Activated naive CD8-positive, alpha-beta T cell treated with anti-CD3 and anti-CD28 coated beads, Interleukin-2, amount 50 U/mL, for 24 hours (primary cell): Measurements from ENCODE around the gene LRRIQ1.

Source experiments
- ATAC-seq: fragments of 150-1000 bp; cut with Tn5 transposase; one replicate; pipeline ENCODE4 v1.10.0; 2021
- DNase-seq: peaks from one replicate; pipeline ENCODE4 v3.0.0; 2021
- H3K27ac Mint-ChIP-seq: one replicate; pipeline ENCODE4 v1.8.0; 2021; ENCODE audit warnings: mild to moderate bottlenecking, mixed read lengths
- H3K27me3 Mint-ChIP-seq: one replicate; pipeline ENCODE4 v1.8.0; 2021; ENCODE audit warnings: mixed read lengths
- H3K36me3 Mint-ChIP-seq: one replicate; pipeline ENCODE4 v1.8.0; 2021; ENCODE audit warnings: low read depth, mixed read lengths
- H3K4me1 Mint-ChIP-seq: one replicate; pipeline ENCODE4 v1.8.0; 2021; ENCODE audit warnings: mixed read lengths
- H3K4me3 Mint-ChIP-seq: one replicate; pipeline ENCODE4 v1.8.0; 2021; ENCODE audit warnings: mild to moderate bottlenecking, moderate library complexity, mixed read lengths
- H3K9me3 Mint-ChIP-seq: one replicate; pipeline ENCODE4 v1.8.0; 2021; ENCODE audit warnings: mixed read lengths

The LRRIQ1 gene

GRCh38 chr12:85275374-85275773 is 239.2 kb downstream of the LRRIQ1 start:
- peaks cover 3% of the 10 kb centered on the region for H3K9me3 Mint-ChIP-seq
- no peak for DNase-seq
- no peak overlapping the region for H3K27ac Mint-ChIP-seq
- H3K4me3 Mint-ChIP-seq = no peak overlapping the region
- peaks cover 55% of the 10 kb centered on the region for H3K27me3 Mint-ChIP-seq
- H3K36me3 Mint-ChIP-seq = no peaks in the 10 kb centered on the region
- ATAC-seq = no peak
- peaks cover 8% of the 10 kb centered on the region for H3K4me1 Mint-ChIP-seq

GRCh38 chr12:85277191-85277590 is 241.0 kb downstream of the LRRIQ1 start:
- no peak overlapping the region for H3K27ac Mint-ChIP-seq
- no peak for ATAC-seq
- H3K4me1 Mint-ChIP-seq = peaks cover 11% of the 10 kb centered on the region
- H3K4me3 Mint-ChIP-seq = no peak overlapping the region
- DNase-seq = no peak
- H3K27me3 Mint-ChIP-seq = peaks cover 71% of the 10 kb centered on the region
- no peaks in the 10 kb centered on the region for H3K36me3 Mint-ChIP-seq
- peaks cover 3% of the 10 kb centered on the region for H3K9me3 Mint-ChIP-seq

- H3K4me3 Mint-ChIP-seq = no peak overlapping the region
- H3K36me3 Mint-ChIP-seq = no peaks in the 10 kb centered on the region
- H3K4me1 Mint-ChIP-seq = peaks cover 10% of the 10 kb centered on the region
- no peak for ATAC-seq
- peaks cover 72% of the 10 kb centered on the region for H3K27me3 Mint-ChIP-seq
- H3K9me3 Mint-ChIP-seq = peaks cover 3% of the 10 kb centered on the region
- no peak for DNase-seq
- no peak overlapping the region for H3K27ac Mint-ChIP-seq
These were observed 241.9 kb downstream of the LRRIQ1 start for GRCh38 chr12:85277900-85278597.

- H3K27me3 Mint-ChIP-seq = peaks cover 69% of the 10 kb centered on the region
- H3K27ac Mint-ChIP-seq = no peak overlapping the region
- H3K9me3 Mint-ChIP-seq = peaks cover 3% of the 10 kb centered on the region
- no peak for ATAC-seq
- H3K4me1 Mint-ChIP-seq = peaks cover 6% of the 10 kb centered on the region
- no peak for DNase-seq
- no peak overlapping the region for H3K4me3 Mint-ChIP-seq
- no peaks in the 10 kb centered on the region for H3K36me3 Mint-ChIP-seq
These were observed 242.7 kb downstream of the LRRIQ1 start for GRCh38 chr12:85278598-85279448.

- Mint-ChIP-seq H3K27me3 (peaks cover 63% of the 10 kb centered on the region), H3K36me3 (no peaks in the 10 kb centered on the region), H3K9me3 (peaks cover 3% of the 10 kb centered on the region), H3K27ac (no peak overlapping the region), H3K4me1 (peaks cover 6% of the 10 kb centered on the region), H3K4me3 (no peak overlapping the region)
- ATAC-seq = no peak
- no peak for DNase-seq
These were observed 243.5 kb downstream of the LRRIQ1 start for GRCh38 chr12:85279449-85280164.

- peak within 1 kb of the TSS; percentile 57 for H3K4me3 Mint-ChIP-seq
- peaks cover 6% of the 10 kb centered on the region for H3K4me1 Mint-ChIP-seq
- H3K9me3 Mint-ChIP-seq = peaks cover 3% of the 10 kb centered on the region
- peaks cover 61% of the 10 kb centered on the region for H3K27me3 Mint-ChIP-seq
- DNase-seq (no peak), ATAC-seq (no peak)
- no peak within 1 kb of the TSS for H3K27ac Mint-ChIP-seq
- no peaks in the 10 kb centered on the region for H3K36me3 Mint-ChIP-seq
These were observed 244.2 kb downstream of the LRRIQ1 start, which contains the start of gene ALX1 for GRCh38 chr12:85280165-85280983. ALX1 (plus strand) TSS chr12:85280220; CDS start chr12:85280262, 42 bp downstream.

- Mint-ChIP-seq H3K36me3 (no peaks in the 10 kb centered on the region), H3K27me3 (peaks cover 56% of the 10 kb centered on the region), H3K27ac (no peak overlapping the region), H3K4me1 (peaks cover 6% of the 10 kb centered on the region), H3K4me3 (peak overlapping the region; percentile 1), H3K9me3 (peaks cover 3% of the 10 kb centered on the region)
- no peak for DNase-seq
- no peak for ATAC-seq
These were observed 245.0 kb downstream of the LRRIQ1 start for GRCh38 chr12:85280984-85281630.

- Mint-ChIP-seq H3K4me1 (peaks cover 6% of the 10 kb centered on the region), H3K36me3 (no peaks in the 10 kb centered on the region), H3K9me3 (no peaks in the 10 kb centered on the region), H3K27me3 (peaks cover 51% of the 10 kb centered on the region), H3K4me3 (no peak overlapping the region), H3K27ac (no peak overlapping the region)
- DNase-seq (no peak), ATAC-seq (no peak)
These were observed 245.6 kb downstream of the LRRIQ1 start for GRCh38 chr12:85281636-85282312.

- Mint-ChIP-seq H3K27ac (no peak overlapping the region), H3K27me3 (peaks cover 38% of the 10 kb centered on the region), H3K4me3 (no peak overlapping the region), H3K36me3 (no peaks in the 10 kb centered on the region), H3K4me1 (peaks cover 6% of the 10 kb centered on the region), H3K9me3 (no peaks in the 10 kb centered on the region)
- ATAC-seq (no peak), DNase-seq (no peak)
These were observed 247.4 kb downstream of the LRRIQ1 start for GRCh38 chr12:85283560-85283959.
